ENCODE measurements around the gene GALNS. TPM values are rescaled to one million over a fixed set of nuclear protein-coding genes. Genes with fewer than 3 reads are reported as not detected.
A peak's percentile ranks its signal among the peaks of the same experiment; 100 is the strongest.

Gene GALNS
- total RNA-seq, 1 experiment from 2014 or later = 29.5 TPM

- TF ChIP-seq ZNF425 (CRISPR knock-in tag; conservative IDR thresholded peaks at IDR 0.05) = 0 out of 2 replicates have a peak, but pooled peaks have one; percentile 16
These were observed 46.4 kb downstream of the GALNS start (continued) for GRCh38 chr16:88810166-88810911.

- POLR2A ChIA-PET = interaction anchor here (0.8 to 2.2 kb wide), 7 partner anchors 25 to 358 kb away, joined by 3 to 5 read pairs (median 3); no protein-coding TSS in a partner anchor
- Mint-ChIP-seq H3K27ac (peak overlapping the region; percentile 81), H3K27me3 (ENCODE audit: low read depth) (no peaks in the 10 kb centered on the region), H3K9me3 (no peaks in the 10 kb centered on the region), H3K36me3 (peaks cover 39% of the 10 kb centered on the region), H3K4me1 (peaks cover 14% of the 10 kb centered on the region), H3K4me3 (peak overlapping the region; percentile 87)
- no peak for DNase-seq (ENCODE audit: low spot score)
- ATAC-seq = no peak
- TF ChIP-seq ZNF416 (CRISPR knock-in tag; IDR thresholded peaks at IDR 0.05) (peak; percentile 27; the same call in 1 of the 2 replicates), ZNF671 (CRISPR knock-in tag; IDR thresholded peaks at IDR 0.05) (peak; percentile 48; the same call in 1 of the 2 replicates), ESRRA (CRISPR knock-in tag; IDR thresholded peaks at IDR 0.05; ENCODE audit: borderline replicate concordance) (0 out of 2 replicates have a peak, but pooled peaks have one; percentile 49), SMAD3 (CRISPR knock-in tag; IDR thresholded peaks at IDR 0.05; ENCODE audit: borderline replicate concordance) (peak; percentile 37; the same call in 1 of the 2 replicates), EMX1 (CRISPR knock-in tag; IDR thresholded peaks at IDR 0.05) (0 out of 2 replicates have a peak, but pooled peaks have one; percentile 38), SOX15 (CRISPR knock-in tag; IDR thresholded peaks at IDR 0.05) (no peak), ATF2 (CRISPR knock-in tag; IDR thresholded peaks at IDR 0.05; ENCODE audit: borderline replicate concordance, low read depth) (0 out of 2 replicates have a peak, but pooled peaks have one; percentile 9), CREM (CRISPR knock-in tag; IDR thresholded peaks at IDR 0.05) (peak; percentile 40; the same call in 1 of the 2 replicates), NR2C2 (CRISPR knock-in tag; IDR thresholded peaks at IDR 0.05) (peak; percentile 5; the same call in 1 of the 2 replicates), SP1 (CRISPR knock-in tag; conservative IDR thresholded peaks at IDR 0.05) (0 out of 2 replicates have a peak, but pooled peaks have one; percentile 24), IRF2 (CRISPR knock-in tag; IDR thresholded peaks at IDR 0.05; ENCODE audit: borderline replicate concordance, low read depth) (no peak)
- CTCF ChIA-PET = interaction anchor here (1.0 to 5.7 kb wide), 8 partner anchors 26 to 358 kb away, joined by 3 to 47 read pairs (median 6); no protein-coding TSS in a partner anchor
These were observed 47.0 kb downstream of the GALNS start for GRCh38 chr16:88809676-88810165.

GRCh38 chr16:88809068-88809675 lies 47.6 kb downstream of the GALNS start:
- Mint-ChIP-seq H3K9me3 (no peaks in the 10 kb centered on the region), H3K27me3 (ENCODE audit: low read depth) (no peaks in the 10 kb centered on the region), H3K27ac (peak overlapping the region; percentile 81), H3K36me3 (peaks cover 39% of the 10 kb centered on the region), H3K4me1 (peaks cover 14% of the 10 kb centered on the region), H3K4me3 (no peak overlapping the region; the same call in 1 of the 2 replicates)
- CTCF ChIA-PET = interaction anchor here (1.0 to 5.7 kb wide), 6 partner anchors 25 to 358 kb away, joined by 3 to 47 read pairs (median 7); no protein-coding TSS in a partner anchor
- DNase-seq (ENCODE audit: low spot score) (no peak), ATAC-seq (no peak)
- POLR2A ChIA-PET = interaction anchor here (0.8 to 2.2 kb wide), 5 partner anchors 25 to 72 kb away, joined by 3 to 5 read pairs (median 3); no protein-coding TSS in a partner anchor
- TF ChIP-seq USF2 (CRISPR knock-in tag; IDR thresholded peaks at IDR 0.05) = no peak
- no peak for TF ChIP-seq ZNF317 (CRISPR knock-in tag; IDR thresholded peaks at IDR 0.05; ENCODE audit: borderline replicate concordance, low read depth)
- no peak for TF ChIP-seq ERG (CRISPR knock-in tag; IDR thresholded peaks at IDR 0.05)
- TF ChIP-seq CREB1 (CRISPR knock-in tag; IDR thresholded peaks at IDR 0.05) = peak; percentile 43; the same call in 1 of the 2 replicates
- TF ChIP-seq ATF3 (CRISPR knock-in tag; conservative IDR thresholded peaks at IDR 0.05) = no peak
- TF ChIP-seq PREB (CRISPR knock-in tag; IDR thresholded peaks at IDR 0.05; ENCODE audit: borderline replicate concordance) = no peak
- TF ChIP-seq E2F5 (CRISPR knock-in tag; IDR thresholded peaks at IDR 0.05) = no peak
- TF ChIP-seq TCF7 (CRISPR knock-in tag; IDR thresholded peaks at IDR 0.05; ENCODE audit: low read depth) = no peak
- TF ChIP-seq MLX (CRISPR knock-in tag; IDR thresholded peaks at IDR 0.05) = 0 out of 2 replicates have a peak, but pooled peaks have one; percentile 64
